OCI-LY1 (cell line): ENCODE results near the gene VRK1.

Experiments
- H2AFZ ChIP-seq: fragments of 200-600 bp; sonication (generic), shearing (Covaris generic); 2 replicates; pipeline ENCODE4 v1.6.0; 2014; ENCODE audit warnings: antibody characterized with exemption, mild to moderate bottlenecking, low read length
- H3F3A ChIP-seq: fragments of 200-600 bp; sonication (generic), shearing (Covaris generic); 2 replicates; pipeline ENCODE4 v1.6.0; 2014; ENCODE audit warnings: mild to moderate bottlenecking, antibody characterized with exemption, low read length, moderate library complexity; ENCODE audit not compliant: insufficient read depth
- H3K27ac ChIP-seq: fragments of 200-600 bp; sonication (generic); 2 replicates; pipeline ENCODE4 v1.5.1; 2014; ENCODE audit warnings: low read length, mixed run types, mild to moderate bottlenecking, low read depth; ENCODE audit not compliant: poor library complexity, severe bottlenecking
- H3K27me3 ChIP-seq: fragments of 200-600 bp; sonication (generic); 2 replicates; pipeline ENCODE4 v1.6.0; 2014; ENCODE audit warnings: antibody characterized with exemption, mild to moderate bottlenecking, low read length, moderate library complexity; ENCODE audit not compliant: insufficient read depth
- H3K36me3 ChIP-seq: fragments of 200-600 bp; sonication (generic); 2 replicates; pipeline ENCODE4 v1.6.1; 2014; ENCODE audit warnings: mild to moderate bottlenecking, antibody characterized with exemption, low read length, moderate library complexity, mixed read lengths; ENCODE audit not compliant: insufficient read depth
- H3K4me1 ChIP-seq: fragments of 200-600 bp; sonication (generic); 2 replicates; pipeline ENCODE4 v1.5.1; 2014; ENCODE audit warnings: mild to moderate bottlenecking, low read length, moderate library complexity; ENCODE audit not compliant: insufficient read depth, severe bottlenecking
- H3K4me2 ChIP-seq: fragments of 200-600 bp; sonication (generic), shearing (Covaris generic); 2 replicates; pipeline ENCODE4 v1.6.1; 2014; ENCODE audit warnings: low read length
- H3K4me3 ChIP-seq: fragments of 200-600 bp; sonication (generic); 2 replicates; pipeline ENCODE4 v1.5.1; 2014; ENCODE audit warnings: low read length, low read depth, mild to moderate bottlenecking, mixed read lengths; ENCODE audit not compliant: poor library complexity, severe bottlenecking
- H3K79me2 ChIP-seq: fragments of 200-600 bp; shearing (Covaris generic); 2 replicates; pipeline ENCODE4 v1.6.1; 2016; ENCODE audit warnings: mixed run types, low read length, mixed read lengths; ENCODE audit not compliant: insufficient read depth
- H3K9ac ChIP-seq: fragments of 200-600 bp; sonication (generic), shearing (Covaris generic); 2 replicates; pipeline ENCODE4 v1.6.1; 2014; ENCODE audit warnings: mild to moderate bottlenecking, low read length, mixed read lengths
- H3K9me2 ChIP-seq: fragments of 200-600 bp; sonication (generic), shearing (Covaris generic); 2 replicates; pipeline ENCODE4 v1.6.1; 2014; ENCODE audit warnings: low read depth, mild to moderate bottlenecking, low read length, mixed read lengths
- H3K9me3 ChIP-seq: fragments of 200-600 bp; shearing (Covaris generic); 2 replicates; pipeline ENCODE4 v1.6.1; 2014; ENCODE audit warnings: low read length, mixed read lengths
- H4K20me1 ChIP-seq: fragments of 200-600 bp; sonication (generic), shearing (Covaris generic); 2 replicates; pipeline ENCODE4 v1.6.0; 2016; ENCODE audit warnings: mild to moderate bottlenecking, low read length; ENCODE audit not compliant: insufficient read depth
- EZH2 ChIP-seq: fragments of 200-600 bp; sonication (generic), shearing (Covaris generic); IDR thresholded peaks from 2 replicates; pipeline ENCODE4 v1.8.0; 2017; ENCODE audit warnings: borderline replicate concordance, mixed run types, mild to moderate bottlenecking, antibody characterized with exemption, low read length, moderate library complexity, mixed read lengths
- TF ChIP-seq, protein P1 (sequence below): fragments of 200-600 bp; sonication (generic), shearing (Covaris generic); IDR thresholded peaks from 2 replicates; pipeline ENCODE4 v1.5.1; 2017; ENCODE audit warnings: mild to moderate bottlenecking, antibody characterized with exemption, low read length, moderate library complexity, mixed read lengths

Gene VRK1

DNA sequence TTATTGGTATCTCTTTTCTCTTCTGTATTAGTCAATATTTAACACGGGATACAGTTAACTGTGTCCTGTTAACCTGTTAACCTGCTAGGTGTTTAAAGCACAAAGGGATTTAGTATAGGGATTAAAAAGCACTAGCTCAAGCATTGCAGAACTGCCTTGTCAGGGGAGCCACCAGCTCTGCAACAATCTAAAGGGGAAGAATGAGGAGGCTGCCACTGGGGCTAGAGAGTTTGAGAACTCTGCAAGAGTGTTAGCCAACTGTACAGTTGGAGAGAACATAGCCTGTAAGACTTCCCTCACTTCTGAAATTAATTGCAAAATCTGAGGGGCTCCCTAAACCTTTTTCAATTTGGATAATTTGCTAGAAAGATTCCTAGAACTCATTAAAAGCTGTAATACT lies 6.5 kb upstream of the VRK1 start:
- H3K9me3 ChIP-seq = no peaks in the 10 kb centered on the region
- no peak overlapping the region for H3K4me2 ChIP-seq
- H3K4me1 ChIP-seq = no peaks in the 10 kb centered on the region
- H3K9me2 ChIP-seq = no peaks in the 10 kb centered on the region
- H3K27ac ChIP-seq = no peak overlapping the region
- no peaks in the 10 kb centered on the region for H3K79me2 ChIP-seq
- no peaks in the 10 kb centered on the region; the same call in 1 of the 2 replicates for H3K27me3 ChIP-seq
- no peak overlapping the region for H2AFZ ChIP-seq
- H3K36me3 ChIP-seq = no peaks in the 10 kb centered on the region
- H3K4me3 ChIP-seq = no peak overlapping the region
- no peak overlapping the region for H3K9ac ChIP-seq
- no peaks in the 10 kb centered on the region for H4K20me1 ChIP-seq
- no peaks in the 10 kb centered on the region for H3F3A ChIP-seq
- TF ChIP-seq, protein P1, sequence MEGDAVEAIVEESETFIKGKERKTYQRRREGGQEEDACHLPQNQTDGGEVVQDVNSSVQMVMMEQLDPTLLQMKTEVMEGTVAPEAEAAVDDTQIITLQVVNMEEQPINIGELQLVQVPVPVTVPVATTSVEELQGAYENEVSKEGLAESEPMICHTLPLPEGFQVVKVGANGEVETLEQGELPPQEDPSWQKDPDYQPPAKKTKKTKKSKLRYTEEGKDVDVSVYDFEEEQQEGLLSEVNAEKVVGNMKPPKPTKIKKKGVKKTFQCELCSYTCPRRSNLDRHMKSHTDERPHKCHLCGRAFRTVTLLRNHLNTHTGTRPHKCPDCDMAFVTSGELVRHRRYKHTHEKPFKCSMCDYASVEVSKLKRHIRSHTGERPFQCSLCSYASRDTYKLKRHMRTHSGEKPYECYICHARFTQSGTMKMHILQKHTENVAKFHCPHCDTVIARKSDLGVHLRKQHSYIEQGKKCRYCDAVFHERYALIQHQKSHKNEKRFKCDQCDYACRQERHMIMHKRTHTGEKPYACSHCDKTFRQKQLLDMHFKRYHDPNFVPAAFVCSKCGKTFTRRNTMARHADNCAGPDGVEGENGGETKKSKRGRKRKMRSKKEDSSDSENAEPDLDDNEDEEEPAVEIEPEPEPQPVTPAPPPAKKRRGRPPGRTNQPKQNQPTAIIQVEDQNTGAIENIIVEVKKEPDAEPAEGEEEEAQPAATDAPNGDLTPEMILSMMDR = no peak

DNA sequence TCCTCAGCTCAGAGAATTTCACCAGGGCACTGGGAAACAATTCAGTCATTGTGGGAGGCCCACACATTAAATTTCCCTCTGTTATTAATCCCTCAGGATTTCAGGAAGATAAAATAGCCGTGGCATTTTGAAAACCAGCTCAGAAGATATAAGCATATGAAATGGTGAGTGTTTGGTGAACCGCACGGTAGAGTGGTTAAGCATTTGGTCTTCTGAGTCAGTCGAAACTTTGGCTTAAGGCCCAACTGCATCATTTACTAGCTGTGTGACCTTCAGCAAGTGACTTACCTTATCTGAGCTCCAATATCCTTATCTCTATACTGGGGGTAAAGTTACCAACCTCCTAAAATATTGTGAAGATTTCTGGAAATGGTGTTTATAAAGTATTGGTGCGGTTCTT lies 5.2 kb upstream of the VRK1 start:
- TF ChIP-seq, protein P1 = no peak
- TF ChIP-seq EZH2 = no peak
- H3K9me2 ChIP-seq = no peaks in the 10 kb centered on the region
- H3K9ac ChIP-seq = no peak overlapping the region
- no peak overlapping the region for H2AFZ ChIP-seq
- H3K27ac ChIP-seq = no peak overlapping the region
- no peak overlapping the region for H3K4me2 ChIP-seq
- no peaks in the 10 kb centered on the region for H4K20me1 ChIP-seq
- no peaks in the 10 kb centered on the region; the same call in 1 of the 2 replicates for H3K27me3 ChIP-seq
- H3K36me3 ChIP-seq = no peaks in the 10 kb centered on the region
- H3K79me2 ChIP-seq = no peaks in the 10 kb centered on the region
- H3F3A ChIP-seq = no peaks in the 10 kb centered on the region
- H3K9me3 ChIP-seq = no peaks in the 10 kb centered on the region
- H3K4me1 ChIP-seq = no peaks in the 10 kb centered on the region
- H3K4me3 ChIP-seq = no peak overlapping the region

DNA sequence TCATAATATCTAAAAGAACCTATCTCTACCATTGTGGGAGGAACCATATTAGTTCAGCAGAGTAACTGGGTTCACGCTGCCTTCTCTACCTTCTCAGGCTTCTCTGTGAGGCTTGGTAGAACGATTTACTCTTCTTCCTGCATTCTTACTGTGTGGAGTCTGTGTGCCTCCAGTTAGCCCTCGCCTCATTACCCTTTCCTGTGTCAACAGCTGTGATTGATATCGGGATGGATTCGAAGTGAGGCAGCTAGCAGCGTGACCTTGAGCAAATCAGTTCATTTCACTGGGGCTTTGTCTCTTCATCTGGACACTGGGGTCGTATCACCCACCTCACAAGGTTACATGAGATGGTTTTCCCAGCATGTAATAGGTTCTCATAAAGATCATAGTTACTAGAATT lies 4.6 kb upstream of the VRK1 start:
- TF ChIP-seq, protein P1 = no peak
- no peak for TF ChIP-seq EZH2

More for the DNA sequence above, 4.6 kb upstream of the VRK1 start:
- H3K4me1 ChIP-seq = no peaks in the 10 kb centered on the region
- no peaks in the 10 kb centered on the region for H4K20me1 ChIP-seq
- no peak overlapping the region for H2AFZ ChIP-seq
- no peak overlapping the region for H3K9ac ChIP-seq
- no peaks in the 10 kb centered on the region for H3K79me2 ChIP-seq
- no peak overlapping the region for H3K4me2 ChIP-seq
- H3K27ac ChIP-seq = no peak overlapping the region
- H3K4me3 ChIP-seq = no peak overlapping the region
- no peaks in the 10 kb centered on the region for H3K9me3 ChIP-seq
- no peaks in the 10 kb centered on the region for H3K9me2 ChIP-seq
- H3K27me3 ChIP-seq = no peaks in the 10 kb centered on the region; the same call in 1 of the 2 replicates
- H3K36me3 ChIP-seq = no peaks in the 10 kb centered on the region
- H3F3A ChIP-seq = no peaks in the 10 kb centered on the region
